GM12873 (cell line): ENCODE data around the gene JMJD1C.

Source experiments
- CTCF ChIP-seq: IDR thresholded peaks from 2 replicates; pipeline ENCODE4 v1.5.1; 2012; ENCODE audit warnings: low read depth, mild to moderate bottlenecking, moderate library complexity, low read length, control low read depth; ENCODE audit not compliant: insufficient read depth; ENCODE audit errors: missing control alignments

The JMJD1C gene

DNA sequence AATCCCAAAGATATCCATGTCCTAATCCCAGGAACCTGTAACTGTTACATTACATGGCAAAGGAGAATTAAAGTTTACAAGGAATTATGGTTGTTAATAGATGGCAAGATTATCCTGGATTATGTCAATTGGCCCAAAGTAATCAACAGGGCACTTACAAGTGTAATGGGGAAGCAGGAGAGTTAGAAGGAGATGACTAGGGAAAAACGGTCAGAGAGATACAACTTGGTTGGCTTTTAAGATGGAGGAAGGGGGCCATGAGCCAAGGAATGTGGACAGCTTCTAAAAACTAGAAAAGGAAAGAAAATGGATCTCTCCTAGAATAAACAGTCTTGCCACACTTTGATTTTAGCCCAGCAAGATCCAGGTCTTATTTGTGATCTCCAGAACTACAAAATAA lies 3.3 kb downstream of the JMJD1C start:
- TF ChIP-seq CTCF, result no peak

- no peak for TF ChIP-seq CTCF
These were observed 7.6 kb downstream of the JMJD1C start for GRCh38 chr10:63458177-63458576.

GRCh38 chr10:63457594-63457993 lies 8.2 kb downstream of the JMJD1C start:
- no peak for TF ChIP-seq CTCF

DNA sequence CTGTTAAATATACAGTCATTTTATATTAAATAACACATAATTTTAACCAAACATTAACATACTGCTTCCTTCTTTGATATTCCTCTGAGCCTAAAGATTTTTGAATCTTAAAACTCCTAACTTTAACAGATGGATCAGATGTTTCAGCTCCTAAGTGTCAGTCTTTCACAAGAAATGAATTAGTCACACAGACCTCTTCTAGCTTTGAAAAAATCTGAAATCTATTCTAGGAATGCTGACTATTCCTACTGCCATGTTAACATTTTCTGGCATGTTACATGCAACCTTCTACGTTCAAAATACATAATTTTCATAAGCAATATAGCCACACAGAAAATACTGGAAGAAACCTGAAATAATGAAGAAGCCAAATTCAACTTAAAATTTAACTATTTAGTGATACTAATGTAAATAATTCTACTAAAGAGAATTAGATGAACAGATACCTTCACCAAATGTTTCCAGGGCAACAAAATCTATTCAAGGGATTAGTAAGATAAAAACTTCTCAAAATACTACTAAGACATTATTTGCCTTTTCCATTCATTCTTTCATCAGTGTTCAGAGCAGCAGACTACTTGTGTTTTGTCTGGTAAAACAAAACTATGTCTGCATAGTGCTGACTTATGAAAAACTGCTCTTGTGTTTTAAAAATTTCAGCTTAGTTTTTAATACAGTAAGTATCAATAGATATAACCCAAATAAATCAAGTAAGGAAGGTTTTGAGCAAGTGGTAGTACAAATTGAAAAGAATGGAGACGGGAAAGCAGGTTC lies 9.2 kb downstream of the JMJD1C start:
- TF ChIP-seq CTCF, result no peak

DNA sequence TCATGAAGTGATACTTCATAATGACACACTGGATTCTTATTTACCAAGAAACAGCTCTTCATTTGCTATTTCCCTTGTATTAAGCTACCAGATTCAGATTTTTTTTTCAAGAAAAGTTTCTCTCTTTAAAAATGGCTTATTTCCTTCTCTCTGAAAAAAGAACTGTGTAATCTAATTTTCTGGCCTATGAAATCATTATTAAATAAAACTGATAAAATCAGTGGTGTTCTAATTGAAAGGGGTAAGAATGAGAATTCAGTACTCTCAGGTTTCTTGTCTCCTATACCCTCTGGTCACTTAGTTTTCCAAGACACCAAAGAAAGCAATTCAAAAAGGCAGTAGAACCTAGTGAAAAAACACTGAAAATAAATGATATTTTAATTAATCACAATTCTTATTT lies 10.3 kb downstream of the JMJD1C start:
- TF ChIP-seq CTCF, result no peak

- no peak for TF ChIP-seq CTCF
These were observed 11.1 kb downstream of the JMJD1C start for GRCh38 chr10:63454631-63455030.

GRCh38 chr10:63452524-63452923 lies 13.3 kb downstream of the JMJD1C start:
- TF ChIP-seq CTCF, result no peak
